ENCODE data around the gene HSD17B1.

The HSD17B1 gene

GRCh38 chr17:42577140-42577531 lies 24.4 kb downstream of the HSD17B1 start:
- TF ChIP-seq CTCF (IDR thresholded peaks at IDR 0.05; ENCODE audit: low read depth, low read length, missing control alignments) = no peak
- H3K4me3 ChIP-seq (ENCODE audit: low read depth, low read length) = peak overlapping the region; percentile 87
- DNase-seq (ENCODE audit: low read depth) = no peak
- in situ Hi-C loops (cut with HindIII; ENCODE audit: low sequenced_read_pairs) = no loop called here

- in situ Hi-C loops (cut with HindIII; ENCODE audit: low sequenced_read_pairs) = no loop called here
- H3K4me3 ChIP-seq (ENCODE audit: low read depth, low read length) = peak within 1 kb of the TSS; percentile 87
- peak; percentile 81 for DNase-seq (ENCODE audit: low read depth)
- peak; percentile 46 for TF ChIP-seq CTCF (IDR thresholded peaks at IDR 0.05; ENCODE audit: low read depth, low read length, missing control alignments)
Observed at GRCh38 chr17:42577532-42578281, 25.0 kb downstream of the HSD17B1 start, which contains the start of gene PSMC3IP. PSMC3IP (minus strand) TSS chr17:42577729; CDS start chr17:42577686, 43 bp downstream.

- TF ChIP-seq CTCF (IDR thresholded peaks at IDR 0.05; ENCODE audit: low read depth, low read length, missing control alignments) = peak; percentile 82
- peak overlapping the region; percentile 87 for H3K4me3 ChIP-seq (ENCODE audit: low read depth, low read length)
- peak; percentile 57 for DNase-seq (ENCODE audit: low read depth)
- in situ Hi-C loops (cut with HindIII; ENCODE audit: low sequenced_read_pairs) = no loop called here
Observed at GRCh38 chr17:42578282-42578869, 25.7 kb downstream of the HSD17B1 start.

- no peak for TF ChIP-seq CTCF (IDR thresholded peaks at IDR 0.05; ENCODE audit: low read depth, low read length, missing control alignments)
- no peak for DNase-seq (ENCODE audit: low read depth)
- in situ Hi-C loops (cut with HindIII; ENCODE audit: low sequenced_read_pairs) = no loop called here
- H3K4me3 ChIP-seq (ENCODE audit: low read depth, low read length) = no peak overlapping the region
Observed at GRCh38 chr17:42579794-42580551, 27.2 kb downstream of the HSD17B1 start.

- in situ Hi-C loops (cut with HindIII; ENCODE audit: low sequenced_read_pairs) = no loop called here
- DNase-seq (ENCODE audit: low read depth) = no peak
- H3K4me3 ChIP-seq (ENCODE audit: low read depth, low read length) = no peak overlapping the region
- TF ChIP-seq CTCF (IDR thresholded peaks at IDR 0.05; ENCODE audit: low read depth, low read length, missing control alignments) = no peak
Observed at GRCh38 chr17:42581744-42582270, 29.1 kb downstream of the HSD17B1 start.

- in situ Hi-C loops (cut with HindIII; ENCODE audit: low sequenced_read_pairs) = no loop called here
Observed at GRCh38 chr17:42584880-42585279, 32.2 kb downstream of the HSD17B1 start.

More at GRCh38 chr17:42584880-42585279, 32.2 kb downstream of the HSD17B1 start:
- DNase-seq (ENCODE audit: low read depth) = no peak
- no peak overlapping the region for H3K4me3 ChIP-seq (ENCODE audit: low read depth, low read length)
- TF ChIP-seq CTCF (IDR thresholded peaks at IDR 0.05; ENCODE audit: low read depth, low read length, missing control alignments) = no peak

Data from astrocyte of the cerebellum (primary cell).